ENCODE data around the gene OOSP1. TPM values are rescaled to one million over a fixed set of nuclear protein-coding genes. Genes with fewer than 3 reads are reported as not detected.

OOSP1 gene, protein sequence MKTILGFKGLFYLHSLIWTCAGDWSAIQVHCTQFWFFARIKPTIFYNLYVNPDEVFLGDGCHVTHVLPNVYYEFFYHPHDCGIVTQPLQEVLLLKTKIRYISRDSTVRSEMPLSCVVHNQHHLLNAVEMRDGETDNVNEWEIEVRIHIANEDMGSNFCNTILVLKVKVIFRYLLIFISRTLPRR
- total RNA-seq: not detected in 2 replicates

DNA sequence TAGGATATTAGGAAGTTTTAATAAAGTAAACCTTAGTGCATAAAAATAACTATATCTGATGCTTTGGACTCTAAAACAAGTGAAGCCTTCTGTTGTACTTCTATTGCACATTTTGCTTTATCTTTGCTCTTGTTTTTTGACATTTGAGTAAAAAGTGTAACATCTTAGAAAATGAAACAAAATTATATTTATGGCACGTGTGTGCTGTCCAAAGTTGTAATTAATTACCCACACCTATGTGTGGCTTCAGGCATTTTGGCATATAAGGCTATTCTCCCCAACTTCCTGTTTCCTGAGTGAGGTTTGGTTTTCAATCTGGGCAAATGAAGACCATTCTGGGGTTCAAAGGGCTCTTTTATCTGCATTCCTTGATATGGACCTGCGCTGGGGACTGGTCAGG, at the start of gene OOSP1:
Gene OOSP1, plus strand, starts transcription at position 301 of the 400 bp plus-strand sequence. Its CDS starts 23 bp downstream, at position 324.
- Mint-ChIP-seq H3K27me3 (peaks cover 6% of the 10 kb centered on the region), H3K9me3 (peaks cover 2% of the 10 kb centered on the region), H3K4me1 (no peaks in the 10 kb centered on the region), H3K4me3 (no peak within 1 kb of the TSS), H3K27ac (no peak within 1 kb of the TSS), H3K36me3 (ENCODE audit: low read depth) (no peaks in the 10 kb centered on the region)
- DNase-seq (no peak), ATAC-seq (ENCODE audit: low read depth) (no peak)
- POLR2A ChIA-PET: no interaction called here
- TF ChIP-seq, protein P1, sequence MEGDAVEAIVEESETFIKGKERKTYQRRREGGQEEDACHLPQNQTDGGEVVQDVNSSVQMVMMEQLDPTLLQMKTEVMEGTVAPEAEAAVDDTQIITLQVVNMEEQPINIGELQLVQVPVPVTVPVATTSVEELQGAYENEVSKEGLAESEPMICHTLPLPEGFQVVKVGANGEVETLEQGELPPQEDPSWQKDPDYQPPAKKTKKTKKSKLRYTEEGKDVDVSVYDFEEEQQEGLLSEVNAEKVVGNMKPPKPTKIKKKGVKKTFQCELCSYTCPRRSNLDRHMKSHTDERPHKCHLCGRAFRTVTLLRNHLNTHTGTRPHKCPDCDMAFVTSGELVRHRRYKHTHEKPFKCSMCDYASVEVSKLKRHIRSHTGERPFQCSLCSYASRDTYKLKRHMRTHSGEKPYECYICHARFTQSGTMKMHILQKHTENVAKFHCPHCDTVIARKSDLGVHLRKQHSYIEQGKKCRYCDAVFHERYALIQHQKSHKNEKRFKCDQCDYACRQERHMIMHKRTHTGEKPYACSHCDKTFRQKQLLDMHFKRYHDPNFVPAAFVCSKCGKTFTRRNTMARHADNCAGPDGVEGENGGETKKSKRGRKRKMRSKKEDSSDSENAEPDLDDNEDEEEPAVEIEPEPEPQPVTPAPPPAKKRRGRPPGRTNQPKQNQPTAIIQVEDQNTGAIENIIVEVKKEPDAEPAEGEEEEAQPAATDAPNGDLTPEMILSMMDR (IDR thresholded peaks at IDR 0.05): no peak
- intact Hi-C loops (cut with micrococcal nuclease): no loop called here
- CTCF ChIA-PET: no interaction called here

DNA sequence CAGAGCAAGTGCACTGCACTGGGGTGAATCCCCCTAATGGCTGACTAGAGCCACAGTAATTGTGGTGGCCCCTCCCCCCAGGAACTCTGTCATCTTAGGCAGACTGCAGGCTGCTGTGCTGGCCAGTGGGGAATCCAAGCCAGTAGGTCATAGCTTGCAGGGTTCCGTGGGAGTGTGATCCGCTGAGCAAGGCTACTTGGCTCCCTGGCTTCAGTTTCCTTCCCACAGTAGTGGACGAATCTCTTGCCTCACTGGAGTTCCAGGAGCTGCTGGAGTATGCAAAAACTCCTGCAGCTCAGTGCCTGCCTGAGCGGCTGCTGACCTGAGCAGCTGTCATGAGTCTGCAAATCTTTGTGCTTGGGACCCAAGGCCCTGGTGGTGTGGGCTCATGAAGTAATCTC, 46.5 kb upstream of the OOSP1 start:
- H3K27me3 Mint-ChIP-seq: peaks cover 25% of the 10 kb centered on the region
- ATAC-seq (ENCODE audit: low read depth) (no peak), DNase-seq (no peak)
- TF ChIP-seq, protein P1 (IDR thresholded peaks at IDR 0.05): no peak
- H3K4me3 Mint-ChIP-seq: no peak overlapping the region
- ChIA-PET CTCF (no interaction called here), POLR2A (no interaction called here)
- no peak overlapping the region for H3K27ac Mint-ChIP-seq
- H3K36me3 Mint-ChIP-seq (ENCODE audit: low read depth): peaks cover 16% of the 10 kb centered on the region
- H3K9me3 Mint-ChIP-seq: peaks cover 33% of the 10 kb centered on the region
- intact Hi-C loops (cut with micrococcal nuclease): no loop called here
- H3K4me1 Mint-ChIP-seq: no peaks in the 10 kb centered on the region

DNA sequence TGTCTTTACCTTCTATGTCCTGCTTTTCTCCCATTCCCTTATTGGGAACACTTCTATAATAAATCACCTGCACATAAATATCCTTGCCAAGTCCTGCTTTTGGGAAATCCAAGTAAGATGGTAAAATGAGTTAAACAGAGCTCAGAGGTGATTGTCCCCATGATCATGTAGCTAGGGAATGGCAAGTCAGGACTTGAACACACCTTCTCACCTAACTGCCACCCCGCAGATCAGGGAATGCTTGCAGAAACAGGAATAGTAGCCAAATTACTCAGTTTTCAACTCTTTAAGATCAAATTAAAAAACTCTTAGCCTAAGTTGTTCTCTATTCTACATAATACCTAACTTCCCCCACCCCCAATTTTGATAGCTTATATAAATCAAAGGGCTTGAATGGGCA, 43.6 kb upstream of the OOSP1 start:
- H3K4me1 Mint-ChIP-seq: no peaks in the 10 kb centered on the region
- intact Hi-C loops (cut with micrococcal nuclease): no loop called here
- peaks cover 14% of the 10 kb centered on the region for H3K27me3 Mint-ChIP-seq
- TF ChIP-seq, protein P1 (IDR thresholded peaks at IDR 0.05): no peak
- ChIA-PET POLR2A (no interaction called here), CTCF (no interaction called here)
- no peak for DNase-seq
- H3K27ac Mint-ChIP-seq: no peak overlapping the region
- H3K9me3 Mint-ChIP-seq: peaks cover 10% of the 10 kb centered on the region
- no peak for ATAC-seq (ENCODE audit: low read depth)
- no peak overlapping the region for H3K4me3 Mint-ChIP-seq
- H3K36me3 Mint-ChIP-seq (ENCODE audit: low read depth): peaks cover under 1% of the 10 kb centered on the region

DNA sequence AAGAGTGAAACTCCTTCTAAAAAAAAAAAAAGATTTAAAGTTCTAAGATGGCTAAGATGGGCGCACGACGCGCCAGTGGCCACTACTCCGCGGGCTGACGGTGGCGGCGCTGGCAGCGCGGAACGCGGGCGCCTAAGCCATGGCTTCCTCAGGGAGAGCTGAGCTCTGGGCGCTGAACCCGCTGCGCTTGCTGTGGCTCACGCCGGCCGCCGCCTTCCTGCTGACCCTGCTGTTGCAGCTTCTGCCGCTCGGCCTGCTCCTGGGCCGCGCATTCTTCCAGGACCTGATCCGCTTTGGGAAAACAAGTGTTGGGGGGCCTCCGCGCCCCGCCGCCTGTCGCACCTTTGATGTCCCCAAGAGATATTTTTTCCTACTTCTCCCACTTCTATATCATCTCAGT, 40.2 kb upstream of the OOSP1 start:
- ChIA-PET CTCF (no interaction called here), POLR2A (no interaction called here)
- no peak for DNase-seq
- no peak overlapping the region for H3K4me3 Mint-ChIP-seq
- no peaks in the 10 kb centered on the region for H3K9me3 Mint-ChIP-seq
- peaks cover 10% of the 10 kb centered on the region for H3K27me3 Mint-ChIP-seq
- TF ChIP-seq, protein P1 (IDR thresholded peaks at IDR 0.05): no peak
- no peak for ATAC-seq (ENCODE audit: low read depth)
- no peaks in the 10 kb centered on the region for H3K4me1 Mint-ChIP-seq
- no peak overlapping the region for H3K27ac Mint-ChIP-seq
- no peaks in the 10 kb centered on the region for H3K36me3 Mint-ChIP-seq (ENCODE audit: low read depth)
- intact Hi-C loops (cut with micrococcal nuclease): no loop called here

DNA sequence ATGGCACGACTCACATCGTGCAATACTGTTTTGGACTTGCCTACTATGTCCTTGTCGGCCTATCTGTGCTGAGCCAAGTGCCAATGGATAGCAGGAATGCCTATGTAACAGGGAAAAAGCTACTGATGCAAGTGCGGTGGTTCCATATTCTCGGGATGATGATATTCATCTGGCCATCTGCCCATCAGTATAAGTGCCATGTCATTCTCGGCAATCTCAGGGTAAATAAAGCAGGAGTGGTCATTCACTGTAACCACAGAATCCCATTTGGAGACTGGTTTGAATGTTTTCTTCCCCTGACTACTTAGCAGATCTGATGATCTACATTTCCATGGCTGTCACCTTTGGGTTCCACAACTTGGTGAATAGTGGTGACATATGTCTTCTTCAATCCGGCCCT, 39.6 kb upstream of the OOSP1 start:
- intact Hi-C loops (cut with micrococcal nuclease): no loop called here
- ChIA-PET CTCF (no interaction called here), POLR2A (no interaction called here)
- no peak overlapping the region for H3K27ac Mint-ChIP-seq
- peaks cover 7% of the 10 kb centered on the region for H3K27me3 Mint-ChIP-seq
- DNase-seq (no peak), ATAC-seq (ENCODE audit: low read depth) (no peak)
- no peak overlapping the region for H3K4me3 Mint-ChIP-seq
- no peaks in the 10 kb centered on the region for H3K4me1 Mint-ChIP-seq
- H3K9me3 Mint-ChIP-seq: no peaks in the 10 kb centered on the region
- no peaks in the 10 kb centered on the region for H3K36me3 Mint-ChIP-seq (ENCODE audit: low read depth)
- TF ChIP-seq, protein P1 (IDR thresholded peaks at IDR 0.05): no peak

All from activated B cell treated with CpG ODN at 0.5 μM for 24 hours (primary cell).